Measurements from ENCODE around the gene PCNT. TPM values are rescaled to one million over a fixed set of nuclear protein-coding genes. Genes with fewer than 3 reads are reported as not detected.

PCNT gene
- total and polyA plus RNA-seq, 2 experiments from 2014 or later = 14.9 to 23.8 TPM

- DNase-seq = no peak
- Histone ChIP-seq H3K36me3 (ENCODE audit: low read depth) (peaks cover 36% of the 10 kb centered on the region), H3K4me3 (no peak overlapping the region), H3K9me3 (ENCODE audit: low read depth) (no peaks in the 10 kb centered on the region), H3K79me2 (ENCODE audit: insufficient read depth) (peaks cover 88% of the 10 kb centered on the region), H3K9ac (no peak overlapping the region), H3K9me2 (ENCODE audit: insufficient read depth) (no peaks in the 10 kb centered on the region), H3K4me2 (ENCODE audit: unreplicated experiment) (no peak overlapping the region), H3K27me3 (replicated peaks; ENCODE audit: insufficient read depth) (no peaks in the 10 kb centered on the region), H4K20me1 (ENCODE audit: insufficient read depth) (no peaks in the 10 kb centered on the region), H3F3A (ENCODE audit: insufficient read depth) (peaks cover 16% of the 10 kb centered on the region; the same call in 1 of the 2 replicates), H3K27ac (no peak overlapping the region), H2AFZ (no peak overlapping the region), H3K4me1 (ENCODE audit: insufficient read depth) (peaks cover 16% of the 10 kb centered on the region)
- TF ChIP-seq EZH2phosphoT487 (IDR thresholded peaks at IDR 0.05; ENCODE audit: insufficient read depth, low read depth) (no peak), EZH2 (IDR thresholded peaks at IDR 0.05; ENCODE audit: insufficient read depth, poor library complexity, severe bottlenecking) (no peak)
- in situ Hi-C loops (cut with MboI) = no loop called here
- WGBS, 2 experiments (ENCODE audit: low coverage in 1 of 2, low lambda C conversion rate in 2 of 2, missing lambda C conversion rate in 2 of 2) = 94% methylated on average over 12 of the region's 12 CpGs
These were observed 10.6 kb downstream of the PCNT start for GRCh38 chr21:46334351-46335140.

- Histone ChIP-seq H3K4me3 (no peak overlapping the region), H3K9ac (no peak overlapping the region), H3K4me1 (ENCODE audit: insufficient read depth) (peaks cover 16% of the 10 kb centered on the region), H4K20me1 (ENCODE audit: insufficient read depth) (no peaks in the 10 kb centered on the region), H3K79me2 (ENCODE audit: insufficient read depth) (peaks cover 88% of the 10 kb centered on the region), H3K27ac (no peak overlapping the region), H3K36me3 (ENCODE audit: low read depth) (peaks cover 27% of the 10 kb centered on the region), H2AFZ (no peak overlapping the region), H3K9me2 (ENCODE audit: insufficient read depth) (no peaks in the 10 kb centered on the region), H3K4me2 (ENCODE audit: unreplicated experiment) (no peak overlapping the region), H3K9me3 (ENCODE audit: low read depth) (no peaks in the 10 kb centered on the region), H3F3A (ENCODE audit: insufficient read depth) (peaks cover 16% of the 10 kb centered on the region; the same call in 1 of the 2 replicates), H3K27me3 (replicated peaks; ENCODE audit: insufficient read depth) (no peaks in the 10 kb centered on the region)
- in situ Hi-C loops (cut with MboI) = no loop called here
- no peak for TF ChIP-seq EZH2phosphoT487 (IDR thresholded peaks at IDR 0.05; ENCODE audit: insufficient read depth, low read depth)
- no peak for TF ChIP-seq EZH2 (IDR thresholded peaks at IDR 0.05; ENCODE audit: insufficient read depth, poor library complexity, severe bottlenecking)
- no peak for DNase-seq
- 94 to 97% methylated on average over 3 of the region's 3 CpGs for WGBS, 2 experiments (ENCODE audit: low coverage in 1 of 2, low lambda C conversion rate in 2 of 2, missing lambda C conversion rate in 2 of 2)
These were observed 12.6 kb downstream of the PCNT start for GRCh38 chr21:46336603-46337002.

- H3K36me3 ChIP-seq (ENCODE audit: low read depth) = peaks cover 18% of the 10 kb centered on the region
- no peak overlapping the region for H3K9ac ChIP-seq
- 97 to 99% methylated on average over 8 of the region's 8 CpGs for WGBS, 2 experiments (ENCODE audit: low coverage in 1 of 2, low lambda C conversion rate in 2 of 2, missing lambda C conversion rate in 2 of 2)
- peaks cover 98% of the 10 kb centered on the region for H3K79me2 ChIP-seq (ENCODE audit: insufficient read depth)
- H3K27me3 ChIP-seq (replicated peaks; ENCODE audit: insufficient read depth) = no peaks in the 10 kb centered on the region
- in situ Hi-C loops (cut with MboI) = no loop called here
- no peak for DNase-seq
- H3K27ac ChIP-seq = no peak overlapping the region
- H4K20me1 ChIP-seq (ENCODE audit: insufficient read depth) = no peaks in the 10 kb centered on the region
- H3F3A ChIP-seq (ENCODE audit: insufficient read depth) = no peaks in the 10 kb centered on the region
- no peaks in the 10 kb centered on the region for H3K9me2 ChIP-seq (ENCODE audit: insufficient read depth)
- H3K4me1 ChIP-seq (ENCODE audit: insufficient read depth) = no peaks in the 10 kb centered on the region
- no peaks in the 10 kb centered on the region for H3K9me3 ChIP-seq (ENCODE audit: low read depth)
- TF ChIP-seq EZH2 (IDR thresholded peaks at IDR 0.05; ENCODE audit: insufficient read depth, poor library complexity, severe bottlenecking) (no peak), EZH2phosphoT487 (IDR thresholded peaks at IDR 0.05; ENCODE audit: insufficient read depth, low read depth) (no peak)
- no peak overlapping the region for H3K4me2 ChIP-seq (ENCODE audit: unreplicated experiment)
- H2AFZ ChIP-seq = no peak overlapping the region
- no peak overlapping the region for H3K4me3 ChIP-seq
These were observed 17.0 kb downstream of the PCNT start for GRCh38 chr21:46340998-46341397.

GRCh38 chr21:46344219-46344915 is 20.4 kb downstream of the PCNT start:
- H3K27ac ChIP-seq = no peak overlapping the region
- H4K20me1 ChIP-seq (ENCODE audit: insufficient read depth) = no peaks in the 10 kb centered on the region
- H3K9me2 ChIP-seq (ENCODE audit: insufficient read depth) = no peaks in the 10 kb centered on the region
- H3K27me3 ChIP-seq (replicated peaks; ENCODE audit: insufficient read depth) = no peaks in the 10 kb centered on the region
- no peak overlapping the region for H3K4me3 ChIP-seq
- H3K9me3 ChIP-seq (ENCODE audit: low read depth) = no peaks in the 10 kb centered on the region
- no peak for DNase-seq
- TF ChIP-seq EZH2phosphoT487 (IDR thresholded peaks at IDR 0.05; ENCODE audit: insufficient read depth, low read depth) (no peak), EZH2 (IDR thresholded peaks at IDR 0.05; ENCODE audit: insufficient read depth, poor library complexity, severe bottlenecking) (no peak)
- no peak overlapping the region for H3K9ac ChIP-seq
- H3F3A ChIP-seq (ENCODE audit: insufficient read depth) = no peaks in the 10 kb centered on the region
- no peak overlapping the region for H3K4me2 ChIP-seq (ENCODE audit: unreplicated experiment)
- H2AFZ ChIP-seq = no peak overlapping the region
- peaks cover 65% of the 10 kb centered on the region for H3K79me2 ChIP-seq (ENCODE audit: insufficient read depth)
- in situ Hi-C loops (cut with MboI) = no loop called here
- no peaks in the 10 kb centered on the region for H3K4me1 ChIP-seq (ENCODE audit: insufficient read depth)
- WGBS, 2 experiments (ENCODE audit: low coverage in 1 of 2, low lambda C conversion rate in 2 of 2, missing lambda C conversion rate in 2 of 2) = 89 to 97% methylated on average over 18 to 20 of the region's 20 CpGs
- H3K36me3 ChIP-seq (ENCODE audit: low read depth) = peaks cover 26% of the 10 kb centered on the region

All from GM23248 (cell line).